AG04450 (cell line): ENCODE results near the gene MAD2L1. TPM values are rescaled to one million over a fixed set of nuclear protein-coding genes. Genes with fewer than 3 reads are reported as not detected.

Experiments used
- CTCF ChIA-PET: fragments of 300-600, 350-600 bp; formaldehyde crosslinking; extraction: SDS; loops from one replicate; lab custom pipeline; 2022; ENCODE audit warnings: antibody characterized with exemption, inconsistent platforms; lab: Charles Lee
- POLR2A ChIA-PET: fragments of 350-600 bp; formaldehyde crosslinking; extraction: SDS; loops from one replicate; lab custom pipeline; 2021; ENCODE audit warnings: antibody characterized with exemption, inconsistent platforms; lab: Yijun Ruan, JAX
- DNase-seq: peaks from one replicate; pipeline ENCODE4 v3.0.0-alpha.2; 2011; ENCODE audit warnings: low read depth, low spot score
- H3K27ac ChIP-seq: one replicate; pipeline ENCODE4 v1.5.1; 2012; ENCODE audit warnings: low read depth, low read length, control low read depth
- H3K27me3 ChIP-seq: one replicate; pipeline ENCODE4 v1.6.0; 2012; ENCODE audit warnings: low read length; ENCODE audit not compliant: control insufficient read depth, insufficient read depth
- H3K4me3 ChIP-seq: 2 replicates; pipeline ENCODE4 v1.5.1; 2011; ENCODE audit warnings: mild to moderate bottlenecking, low read depth, low read length, control low read depth
- H3K9me3 ChIP-seq: 2 replicates; pipeline ENCODE4 v1.5.1; 2012; ENCODE audit warnings: low read length; ENCODE audit not compliant: control insufficient read depth, insufficient read depth
- polyA minus RNA-seq: library from RNA; depleted of rRNA, polyadenylated mRNA; stranded (reverse); fragments of >200 nt; gene quantifications from 2 replicates; pipeline ENCODE4 v1.2.3, GENCODE V29; 2011; rRNA and poly(A)+ RNA removed
- polyA plus RNA-seq: library from polyadenylated mRNA; depleted of rRNA; stranded (reverse); fragments of >200 nt; gene quantifications from 2 replicates; pipeline ENCODE4 v1.2.3, GENCODE V29; 2011; rRNA removed
- TF ChIP-seq, protein P1 (sequence below): IDR thresholded peaks from 2 replicates; pipeline ENCODE4 v1.5.1; 2011; ENCODE audit warnings: low read depth, low read length, control low read depth, inconsistent platforms

Gene MAD2L1
- 11.4 and 18.6 TPM in 2 replicates for polyA plus RNA-seq
- polyA minus RNA-seq = 3.3 and 4.5 TPM in 2 replicates

DNA sequence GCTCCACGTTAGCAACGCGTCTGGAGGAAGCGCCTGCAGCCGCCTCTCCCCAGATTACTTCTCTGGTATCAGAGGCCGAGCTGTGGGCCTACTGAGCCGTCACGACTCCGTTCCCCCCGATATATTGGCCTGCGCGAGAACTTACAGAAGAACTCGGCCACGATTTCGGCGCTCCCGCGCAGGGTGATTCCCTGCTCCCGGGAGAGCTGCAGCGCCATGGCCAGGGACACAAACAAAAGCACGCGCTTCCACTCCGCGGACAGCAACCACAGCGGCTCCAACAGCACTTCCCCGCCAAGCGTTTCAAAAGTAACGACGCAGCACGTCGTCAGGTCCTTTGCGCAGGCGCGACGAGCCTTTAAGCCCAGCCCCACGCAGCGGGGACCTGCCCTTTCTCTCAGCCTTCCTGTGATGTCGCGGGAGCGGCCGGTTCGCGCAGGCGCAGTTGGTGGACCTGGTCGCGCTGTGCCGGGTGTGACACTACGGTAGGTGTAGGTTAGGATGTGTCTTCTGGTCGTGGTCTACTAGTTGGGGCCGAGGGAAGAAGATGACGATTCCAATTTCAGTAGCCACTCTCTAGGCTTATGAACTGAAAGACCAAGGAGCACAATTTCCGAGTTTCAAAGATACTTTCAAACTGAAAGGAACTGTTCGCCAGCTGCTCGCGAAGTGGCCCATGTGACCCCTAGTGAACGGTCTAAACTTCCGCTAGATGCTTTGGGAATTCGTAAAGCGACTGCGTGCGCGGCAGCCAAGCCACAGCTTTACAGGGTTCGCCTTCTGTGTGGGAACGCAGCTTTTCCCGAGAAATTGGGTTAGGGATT, at the start of gene MAD2L1:
MAD2L1 (minus strand) TSS at position 332 of the 824 bp plus-strand sequence; CDS start at position 218, 114 bp downstream.
- Histone ChIP-seq H3K27ac (peak within 1 kb of the TSS; percentile 91), H3K27me3 (no peaks in the 10 kb centered on the region), H3K4me3 (peak within 1 kb of the TSS; percentile 78), H3K9me3 (no peaks in the 10 kb centered on the region)
- ChIA-PET CTCF (interaction anchor here (0.6 to 2.0 kb wide), 2 partner anchors 10 to 1715 kb away, joined by 3 to 8 read pairs; no protein-coding TSS in a partner anchor), POLR2A (no interaction called here)
- TF ChIP-seq, protein P1, sequence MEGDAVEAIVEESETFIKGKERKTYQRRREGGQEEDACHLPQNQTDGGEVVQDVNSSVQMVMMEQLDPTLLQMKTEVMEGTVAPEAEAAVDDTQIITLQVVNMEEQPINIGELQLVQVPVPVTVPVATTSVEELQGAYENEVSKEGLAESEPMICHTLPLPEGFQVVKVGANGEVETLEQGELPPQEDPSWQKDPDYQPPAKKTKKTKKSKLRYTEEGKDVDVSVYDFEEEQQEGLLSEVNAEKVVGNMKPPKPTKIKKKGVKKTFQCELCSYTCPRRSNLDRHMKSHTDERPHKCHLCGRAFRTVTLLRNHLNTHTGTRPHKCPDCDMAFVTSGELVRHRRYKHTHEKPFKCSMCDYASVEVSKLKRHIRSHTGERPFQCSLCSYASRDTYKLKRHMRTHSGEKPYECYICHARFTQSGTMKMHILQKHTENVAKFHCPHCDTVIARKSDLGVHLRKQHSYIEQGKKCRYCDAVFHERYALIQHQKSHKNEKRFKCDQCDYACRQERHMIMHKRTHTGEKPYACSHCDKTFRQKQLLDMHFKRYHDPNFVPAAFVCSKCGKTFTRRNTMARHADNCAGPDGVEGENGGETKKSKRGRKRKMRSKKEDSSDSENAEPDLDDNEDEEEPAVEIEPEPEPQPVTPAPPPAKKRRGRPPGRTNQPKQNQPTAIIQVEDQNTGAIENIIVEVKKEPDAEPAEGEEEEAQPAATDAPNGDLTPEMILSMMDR = no peak
- peak; percentile 95 for DNase-seq

DNA sequence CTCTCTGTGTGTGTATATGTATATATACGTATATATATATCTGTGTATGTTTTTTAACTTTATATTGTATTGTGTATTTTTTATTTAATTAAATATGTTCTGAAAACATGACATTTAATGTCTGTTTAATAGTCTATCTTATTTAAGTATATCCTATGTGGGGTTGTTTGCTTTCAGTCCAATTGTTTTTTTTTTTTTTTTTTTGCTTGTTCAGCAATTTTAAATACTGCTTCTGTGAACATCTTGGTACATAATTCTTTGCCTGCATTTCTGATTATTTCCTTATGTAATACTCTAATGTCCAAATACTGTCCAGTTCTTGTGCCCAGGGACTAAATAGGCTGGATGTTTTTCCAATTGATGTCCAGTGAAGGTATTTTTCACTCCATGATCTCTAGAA, 45.1 kb upstream of the MAD2L1 start:
- ChIA-PET POLR2A (no interaction called here), CTCF (no interaction called here)
- DNase-seq = no peak
- Histone ChIP-seq H3K4me3 (no peak overlapping the region), H3K9me3 (no peaks in the 10 kb centered on the region), H3K27me3 (no peaks in the 10 kb centered on the region), H3K27ac (no peak overlapping the region)
- TF ChIP-seq, protein P1 = no peak

DNA sequence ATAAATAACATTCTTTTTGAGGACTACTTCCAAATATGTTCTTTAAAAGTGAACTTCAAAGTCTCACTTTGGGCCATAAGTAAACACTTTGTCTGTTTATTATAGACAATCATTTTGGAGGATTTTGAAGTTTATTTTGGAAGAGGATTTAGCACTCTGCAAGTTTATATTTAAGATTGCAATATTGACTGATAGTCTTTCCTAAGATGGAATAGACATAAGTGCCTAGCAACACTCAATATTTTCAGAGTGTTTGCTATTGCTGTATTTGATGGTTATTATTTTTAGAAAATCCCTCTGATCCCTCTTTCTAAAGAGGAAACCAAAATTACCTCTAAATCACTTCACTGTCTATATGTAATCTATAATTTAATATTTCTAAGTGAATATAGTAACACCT, 42.8 kb upstream of the MAD2L1 start:
- CTCF ChIA-PET = no interaction called here
- DNase-seq = no peak
- Histone ChIP-seq H3K27me3 (no peaks in the 10 kb centered on the region), H3K4me3 (no peak overlapping the region), H3K27ac (no peak overlapping the region), H3K9me3 (no peaks in the 10 kb centered on the region)
- POLR2A ChIA-PET = no interaction called here
- TF ChIP-seq, protein P1 = no peak

DNA sequence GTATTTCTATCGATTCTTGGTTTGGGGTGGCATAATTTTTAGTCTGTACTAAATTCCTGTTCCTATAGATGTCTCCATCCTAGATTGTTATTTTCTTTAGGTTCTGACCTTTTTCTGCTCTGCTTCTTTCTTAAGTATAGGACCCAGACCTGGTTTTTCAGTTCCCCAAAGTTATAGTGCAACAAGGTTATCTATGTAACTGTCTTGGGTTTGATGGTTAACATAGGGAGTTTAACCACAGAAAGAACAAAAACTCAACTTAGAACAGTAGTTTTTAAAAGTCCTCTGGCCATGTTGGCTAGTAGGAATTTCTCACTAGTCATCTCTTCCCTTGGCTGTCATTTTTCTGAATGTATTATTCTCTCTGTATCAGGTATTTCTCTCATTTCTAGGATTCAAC, 38.8 kb upstream of the MAD2L1 start:
- Histone ChIP-seq H3K9me3 (no peaks in the 10 kb centered on the region), H3K27me3 (no peaks in the 10 kb centered on the region), H3K4me3 (no peak overlapping the region), H3K27ac (no peak overlapping the region)
- DNase-seq = no peak
- ChIA-PET POLR2A (no interaction called here), CTCF (no interaction called here)
- TF ChIP-seq, protein P1 = no peak
